SK-N-SH (cell line): ENCODE data around the gene OBP2A.

Source experiments
- CTCF ChIP-seq: fragments of 200-600 bp; sonication (generic); IDR thresholded peaks from 2 replicates; pipeline ENCODE4 v1.6.1; 2017; ENCODE audit warnings: antibody characterized with exemption, mild to moderate bottlenecking, moderate library complexity
- EZH2phosphoT487 ChIP-seq: fragments of 200-600 bp; sonication (generic); IDR thresholded peaks from 2 replicates; pipeline ENCODE4 v1.6.1; 2017; ENCODE audit warnings: low read depth, mixed run types, mild to moderate bottlenecking, antibody characterized with exemption, moderate library complexity, borderline replicate concordance
- GATA2 ChIP-seq: sonication (generic); formaldehyde crosslinking; IDR thresholded peaks from 2 replicates; pipeline ENCODE4 v1.5.0; 2020; ENCODE audit warnings: mild to moderate bottlenecking, missing genetic modification reagents
- MAX ChIP-seq: IDR thresholded peaks from 2 replicates; pipeline ENCODE4 v1.4.0; 2012; ENCODE audit warnings: low read depth
- MXI1 ChIP-seq: IDR thresholded peaks from 2 replicates; pipeline ENCODE4 v1.6.1; 2012; ENCODE audit warnings: mild to moderate bottlenecking, low read depth, low read length, improper control_type of control experiment
- TAF1 ChIP-seq: IDR thresholded peaks from 2 replicates; pipeline ENCODE4 v1.6.1; 2012; ENCODE audit warnings: low read depth, mild to moderate bottlenecking, low read length, moderate library complexity, borderline replicate concordance

GRCh38 chr9:135526089-135526729, 19.7 kb upstream of the OBP2A start:
- TF ChIP-seq CTCF (no peak), TAF1 (no peak), GATA2 (CRISPR knock-in tag) (no peak), MAX (no peak), EZH2phosphoT487 (no peak), MXI1 (no peak)
